Islet precursor cell (in vitro differentiated cells): ENCODE measurements around the gene TGDS.
"Not testable (repeated sequence)": the region's sequence is repeated elsewhere in the genome, so short reads cannot be mapped to it uniquely, and the experiment has no call there.

ENCODE experiments used
- DNase-seq: peaks from one replicate; pipeline ENCODE4 v3.0.0-alpha.2; 2018

Gene TGDS

GRCh38 chr13:94549232-94550061, 46.5 kb downstream of the TGDS start:
- DNase-seq, result peak; percentile 97

GRCh38 chr13:94548821-94549231, 47.1 kb downstream of the TGDS start:
- DNase-seq, result no peak

- no peak for DNase-seq
Observed at GRCh38 chr13:94548382-94548781, 47.6 kb downstream of the TGDS start.

GRCh38 chr13:94546061-94546839, 49.7 kb downstream of the TGDS start:
- peak; percentile 73 for DNase-seq

GRCh38 chr13:94544922-94545321, 51.0 kb downstream of the TGDS start:
- DNase-seq, result no peak

- DNase-seq, result no peak
Observed at GRCh38 chr13:94542917-94543316, 53.0 kb downstream of the TGDS start.

- DNase-seq, result no peak
Observed at GRCh38 chr13:94537740-94538630, 58.0 kb downstream of the TGDS start.

GRCh38 chr13:94535775-94536174, 60.2 kb downstream of the TGDS start:
- no peak for DNase-seq

- no peak for DNase-seq
Observed at GRCh38 chr13:94535231-94535630, 60.7 kb downstream of the TGDS start.

- no peak for DNase-seq
Observed at GRCh38 chr13:94534166-94534565, 61.8 kb downstream of the TGDS start.

GRCh38 chr13:94532278-94532677, 63.7 kb downstream of the TGDS start:
- not testable (repeated sequence) for DNase-seq

- DNase-seq, result not testable (repeated sequence)
Observed at GRCh38 chr13:94526956-94527355, 69.0 kb downstream of the TGDS start.

- no peak for DNase-seq
Observed at GRCh38 chr13:94525781-94526180, 70.2 kb downstream of the TGDS start.

- no peak for DNase-seq
Observed at GRCh38 chr13:94524407-94524806, 71.5 kb downstream of the TGDS start.
